H1 (cell line): ENCODE measurements around the gene TLK1. TPM values are rescaled to one million over a fixed set of nuclear protein-coding genes. Genes with fewer than 3 reads are reported as not detected.

ENCODE experiments used
- CTCF ChIA-PET: fragments of 300-600 bp; sonication (Branson Sonifier 250); formaldehyde crosslinking; loops from one replicate; lab custom pipeline; 2021; ENCODE audit not compliant: partially characterized antibody; lab: Charles Lee
- POLR2A ChIA-PET: fragments of 300-600 bp; sonication (Branson Sonifier 250); formaldehyde crosslinking; loops from one replicate; lab custom pipeline; 2021; ENCODE audit warnings: inconsistent platforms; ENCODE audit not compliant: partially characterized antibody; lab: Charles Lee
- DNase-seq, 2 experiments: peaks; one replicate each; pipeline versions ENCODE4 v3.0.0 to v3.0.0-alpha.2; 2010 to 2022; ENCODE audit warnings: low spot score in 2 of 2, low read depth in 1 of 2, mixed read lengths in 1 of 2
- FAIRE-seq: peaks from 2 replicates; lab custom pipeline; 2011; peaks lifted over from hg19 to GRCh38; lab: Jason Lieb, UNC
- H2AFZ ChIP-seq: 2 replicates; pipeline ENCODE4 v1.8.1; 2012; ENCODE audit warnings: low read length, inconsistent platforms
- H2AK5ac ChIP-seq: 2 replicates; pipeline ENCODE4 v1.6.1; 2013; ENCODE audit warnings: low read depth, low read length
- H2BK120ac ChIP-seq: replicated peaks from 2 replicates; pipeline ENCODE3; 2013; ENCODE audit warnings: low read depth, low read length, inconsistent platforms
- H2BK12ac ChIP-seq: 2 replicates; pipeline ENCODE4 v1.6.1; 2013; ENCODE audit warnings: low read depth, low read length
- H2BK15ac ChIP-seq: 2 replicates; pipeline ENCODE4 v1.6.1; 2013; ENCODE audit warnings: low read length
- H2BK20ac ChIP-seq: 2 replicates; pipeline ENCODE4 v1.6.1; 2013; ENCODE audit warnings: low read length
- H2BK5ac ChIP-seq: 2 replicates; pipeline ENCODE4 v1.6.1; 2013; ENCODE audit warnings: low read depth, low read length
- H3K14ac ChIP-seq: 2 replicates; pipeline ENCODE4 v1.6.1; 2013; ENCODE audit warnings: inconsistent platforms; ENCODE audit not compliant: insufficient read length
- H3K18ac ChIP-seq: 2 replicates; pipeline ENCODE4 v1.6.1; 2013; ENCODE audit warnings: low read length; ENCODE audit errors: extremely low read depth
- H3K23ac ChIP-seq: 2 replicates; pipeline ENCODE4 v1.6.1; 2013; ENCODE audit warnings: inconsistent platforms; ENCODE audit not compliant: insufficient read length
- H3K23me2 ChIP-seq: 2 replicates; pipeline ENCODE4 v1.6.1; 2013; ENCODE audit warnings: low read depth, low read length
- H3K27ac ChIP-seq: 2 replicates; pipeline ENCODE4 v1.6.1; 2011; ENCODE audit warnings: low read depth, low read length, inconsistent platforms
- H3K27me3 ChIP-seq, 4 experiments: replicated peaks in 1 of 4; 1 replicate in 1 of 4; 2 replicates in 3 of 4; pipeline versions ENCODE4 v1.6.1 to v1.8.1; 2011 to 2013; ENCODE audit warnings: low read length in 3 of 4, mild to moderate bottlenecking in 3 of 4, inconsistent platforms in 2 of 4, mixed read lengths in 2 of 4, moderate library complexity in 1 of 4; ENCODE audit not compliant: control insufficient read depth in 3 of 4, insufficient read depth in 3 of 4; ENCODE audit errors: extremely low read depth in 1 of 4
- H3K36me3 ChIP-seq, 4 experiments: 2 replicates each; pipeline versions ENCODE4 v1.6.1 to v1.8.1; 2011 to 2013; ENCODE audit warnings: mild to moderate bottlenecking in 4 of 4, low read length in 3 of 4, moderate library complexity in 2 of 4, control low read depth in 1 of 4, inconsistent platforms in 1 of 4; ENCODE audit not compliant: insufficient read depth in 4 of 4, control insufficient read depth in 2 of 4
- H3K4ac ChIP-seq: replicated peaks from 2 replicates; pipeline ENCODE3; 2013; ENCODE audit warnings: low read length, low read depth, mixed read lengths, inconsistent platforms; ENCODE audit not compliant: insufficient read length
- H3K4me1 ChIP-seq, 4 experiments: replicated peaks in 1 of 4; 1 replicate in 1 of 4; 2 replicates in 3 of 4; pipeline versions ENCODE4 v1.6.1 to v1.8.1; 2011 to 2013; ENCODE audit warnings: low read length in 3 of 4, inconsistent platforms in 2 of 4, mixed read lengths in 1 of 4; ENCODE audit not compliant: insufficient read depth in 4 of 4, control insufficient read depth in 3 of 4
- H3K4me2 ChIP-seq, 2 experiments: 2 replicates each; pipeline versions ENCODE4 v1.6.1 to v1.8.1; 2011 to 2013; ENCODE audit warnings: low read depth in 2 of 2, low read length in 2 of 2, control low read depth in 1 of 2, inconsistent platforms in 1 of 2, mild to moderate bottlenecking in 1 of 2; ENCODE audit not compliant: insufficient read depth in 1 of 2
- H3K4me3 ChIP-seq, 4 experiments: fragments of 200-600, 300-600 bp in 1 of 4; sonication (generic), shearing (Covaris generic), sonication (Bioruptor Twin) in 1 of 4; 2 replicates each; pipeline versions ENCODE4 v1.5.1 to v1.8.1; 2011 to 2016; ENCODE audit warnings: low read length in 4 of 4, low read depth in 3 of 4, control low read depth in 2 of 4, inconsistent platforms in 2 of 4, mild to moderate bottlenecking in 2 of 4, mixed read lengths in 1 of 4, moderate library complexity in 1 of 4; ENCODE audit not compliant: insufficient read depth in 2 of 4; ENCODE audit errors: extremely low read depth in 1 of 4
- H3K56ac ChIP-seq: replicated peaks from 2 replicates; pipeline ENCODE3; 2013; ENCODE audit warnings: low read depth, mild to moderate bottlenecking, mixed read lengths, low read length, inconsistent platforms; ENCODE audit not compliant: insufficient read length
- H3K79me1 ChIP-seq: 2 replicates; pipeline ENCODE4 v1.6.1; 2013; ENCODE audit warnings: low read depth, low read length, control low read depth
- H3K79me2 ChIP-seq, 2 experiments: 2 replicates each; pipeline versions ENCODE4 v1.6.1 to v1.8.1; 2012 to 2013; ENCODE audit warnings: low read length in 2 of 2, mild to moderate bottlenecking in 2 of 2, inconsistent platforms in 1 of 2; ENCODE audit not compliant: insufficient read depth in 2 of 2, control insufficient read depth in 1 of 2
- H3K9ac ChIP-seq, 4 experiments: replicated peaks in 1 of 4; 1 replicate in 1 of 4; 2 replicates in 3 of 4; pipeline versions ENCODE4 v1.6.1 to v1.8.1; 2011 to 2013; ENCODE audit warnings: low read depth in 3 of 4, low read length in 3 of 4, control low read depth in 2 of 4, mild to moderate bottlenecking in 2 of 4, moderate library complexity in 2 of 4, inconsistent platforms in 1 of 4; ENCODE audit errors: extremely low read depth in 1 of 4
- H3K9me3 ChIP-seq, 2 experiments: 2 replicates each; pipeline versions ENCODE4 v1.6.1 to v1.8.1; 2012 to 2013; ENCODE audit warnings: mild to moderate bottlenecking in 2 of 2, moderate library complexity in 2 of 2, control low read depth in 1 of 2, inconsistent platforms in 1 of 2, low read depth in 1 of 2, low read length in 1 of 2, mixed read lengths in 1 of 2; ENCODE audit not compliant: insufficient read depth in 2 of 2
- H4K20me1 ChIP-seq, 2 experiments: replicated peaks in 1 of 2; 2 replicates each; pipeline versions ENCODE3 to v1.8.1; 2011 to 2013; ENCODE audit warnings: inconsistent platforms in 2 of 2, low read length in 2 of 2, mild to moderate bottlenecking in 1 of 2; ENCODE audit not compliant: insufficient read depth in 2 of 2, control insufficient read depth in 1 of 2
- H4K5ac ChIP-seq: 2 replicates; pipeline ENCODE4 v1.6.1; 2013; ENCODE audit warnings: low read length, low read depth, mixed read lengths, inconsistent platforms; ENCODE audit not compliant: insufficient read length
- H4K8ac ChIP-seq: 2 replicates; pipeline ENCODE4 v1.8.0; 2013; ENCODE audit warnings: mild to moderate bottlenecking, moderate library complexity, low read length, inconsistent platforms; ENCODE audit not compliant: insufficient read depth; ENCODE audit errors: extremely low read depth
- H4K91ac ChIP-seq: replicated peaks from 2 replicates; pipeline ENCODE3; 2013; ENCODE audit warnings: low read length, mixed read lengths, inconsistent platforms; ENCODE audit not compliant: insufficient read length
- KDM5A ChIP-seq: fragments of 200-600 bp; IDR thresholded peaks from 2 replicates; pipeline ENCODE4 v1.7.1; 2012; ENCODE audit warnings: mild to moderate bottlenecking, low read length, inconsistent platforms, mixed read lengths
- NRF1 ChIP-seq: IDR thresholded peaks from 2 replicates; pipeline ENCODE4 v1.6.1; 2011; ENCODE audit warnings: mild to moderate bottlenecking, low read depth, low read length, improper control_type of control experiment
- POLR2AphosphoS5 ChIP-seq: IDR thresholded peaks from 2 replicates; pipeline ENCODE4 v1.6.1; 2011; ENCODE audit warnings: low read depth, low read length
- SRF ChIP-seq: IDR thresholded peaks from 2 replicates; pipeline ENCODE4 v1.6.1; 2011; ENCODE audit warnings: mild to moderate bottlenecking, low read depth, low read length, moderate library complexity
- TAF7 ChIP-seq: optimal IDR thresholded peaks from 2 replicates; pipeline ENCODE3; 2011; ENCODE audit warnings: low read depth, mild to moderate bottlenecking, inconsistent platforms, low read length, moderate library complexity, borderline replicate concordance
- WGBS, 2 experiments: shearing (Covaris generic) in 1 of 2; methylation state at CpG; one replicate each; pipeline versions ENCODE4 v1.1.6 to v1.1.7; 2013 to 2015; ENCODE audit warnings: low lambda C conversion rate in 2 of 2, mixed read lengths in 2 of 2, inconsistent platforms in 1 of 2, low coverage in 1 of 2, missing lambda C conversion rate in 1 of 2; ENCODE audit not compliant: insufficient replicate concordance in 2 of 2, insufficient coverage in 1 of 2, insufficient read length in 1 of 2; ENCODE audit errors: extremely low coverage in 1 of 2, missing lambda C conversion rate in 1 of 2; 5-methylcytosine and 5-hydroxymethylcytosine counted together
- polyA plus RNA-seq, 7 experiments: library from polyadenylated mRNA; depleted of rRNA in 3 of 7; stranded (reverse) in 5 of 7; unstranded in 2 of 7; fragments of >200 nt in 5 of 7; fragments of 200-250 nt in 2 of 7; gene quantifications; 1 replicate in 5 of 7; 2 replicates in 1 of 7; 4 replicates in 1 of 7; pipeline versions ENCODE4 v1.2.1 to v1.2.3, GENCODE V29; 2011 to 2013; ENCODE audit warnings: missing spikeins in 2 of 7, mixed read lengths in 2 of 7
- total RNA-seq: library from RNA; stranded (reverse); fragmentation: NEBNext Ultra II Directional; extraction: Animal tissue kit (Norgen Biotek cat#: 25700); gene quantifications from 2 replicates; pipeline ENCODE4 v1.2.1, GENCODE V29; 2021

TLK1 gene
- total and polyA plus RNA-seq, 2 of the 8 experiments (the other 6 are each of a cell fraction or from before 2014, with no cell fraction given): 11.2 to 102 TPM

GRCh38 chr2:171185165-171185818 is 24.6 kb upstream of the TLK1 start:
- Histone ChIP-seq H2AK5ac (no peak overlapping the region), H3K79me1 (no peaks in the 10 kb centered on the region), H2BK12ac (no peak overlapping the region), H2BK20ac (no peak overlapping the region), H3K4me2 (no peak overlapping the region), H3K4me1 (peaks cover 0 to 5% (median 0%) of the 10 kb centered on the region in 4 experiments; a peak in 1 of 7 replicates), H3K36me3 (no peaks in the 10 kb centered on the region), H2BK5ac (no peak overlapping the region), H3K56ac (no peak overlapping the region), H3K9me3 (no peaks in the 10 kb centered on the region), H4K8ac (no peak overlapping the region), H3K27ac (no peak overlapping the region), H3K23ac (no peak overlapping the region), H3K9ac (no peak overlapping the region), H3K79me2 (no peaks in the 10 kb centered on the region), H2BK120ac (no peak overlapping the region), H2BK15ac (no peak overlapping the region), H3K14ac (no peak overlapping the region), H3K27me3 (no peaks in the 10 kb centered on the region), H3K23me2 (no peaks in the 10 kb centered on the region), H4K91ac (no peak overlapping the region), H4K5ac (no peak overlapping the region), H3K18ac (no peak overlapping the region), H4K20me1 (no peaks in the 10 kb centered on the region), H3K4ac (no peak overlapping the region), H2AFZ (no peak overlapping the region), H3K4me3 (no peak overlapping the region)
- 85% methylated on average over 2 of the region's 2 CpGs; no CpG with 5 or more reads in 1 of the 2 experiments for WGBS, 2 experiments
- FAIRE-seq (no peak), DNase-seq (no peak)
- ChIA-PET POLR2A (no interaction called here), CTCF (no interaction called here)
- TF ChIP-seq TAF7: no peak
- TF ChIP-seq POLR2AphosphoS5: no peak
- no peak for TF ChIP-seq NRF1
- no peak for TF ChIP-seq SRF
- TF ChIP-seq KDM5A: no peak
